Measurements from ENCODE around the gene SSTR4.

DNA sequence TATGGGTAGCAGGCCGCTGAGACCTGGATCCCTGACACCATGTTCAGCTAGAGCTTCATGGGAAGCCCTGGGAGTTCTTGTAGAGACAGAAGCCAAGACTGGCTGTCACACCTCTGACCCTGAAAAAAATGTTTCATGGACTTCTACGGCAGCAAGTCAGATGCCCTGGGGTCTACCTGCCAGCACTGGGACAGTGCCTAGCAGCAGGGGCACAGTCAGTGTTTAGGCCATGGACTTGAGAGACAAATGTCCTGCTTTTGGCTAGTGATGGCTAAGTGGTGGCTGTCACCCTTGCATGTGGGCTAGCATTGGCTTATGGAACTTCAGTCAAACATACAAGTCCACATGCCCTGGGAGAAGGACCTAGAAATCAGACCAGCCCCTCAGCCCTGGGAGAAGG is 41.3 kb upstream of the SSTR4 start:
- TF ChIP-seq TAF1 (IDR thresholded peaks at IDR 0.05; ENCODE audit: borderline replicate concordance, low read depth, low read length) (no peak), POLR2AphosphoS5 (IDR thresholded peaks at IDR 0.05; ENCODE audit: low read depth, low read length) (no peak), POLR2A (IDR thresholded peaks at IDR 0.05; ENCODE audit: low read depth, low read length) (no peak)
